Suprapubic skin (tissue), 4 donors: ENCODE measurements around the gene CALD1. TPM values are rescaled to one million over a fixed set of nuclear protein-coding genes. Genes with fewer than 3 reads are reported as not detected.

ENCODE experiments used
- DNase-seq, 2 donors: peaks; one replicate each; pipeline ENCODE4 v3.0.0-alpha.2; 2019; ENCODE audit warnings: low spot score in 2 of 2
- H3K27ac ChIP-seq: fragments of 200-600 bp; sonication (generic); one replicate; pipeline ENCODE4 v1.5.1; 2019
- H3K27me3 ChIP-seq: fragments of 200-600 bp; sonication (generic); one replicate; pipeline ENCODE4 v1.5.1; 2019
- H3K36me3 ChIP-seq: fragments of 200-600 bp; sonication (generic); one replicate; pipeline ENCODE4 v1.5.1; 2019
- H3K4me1 ChIP-seq: fragments of 200-600 bp; sonication (generic); one replicate; pipeline ENCODE4 v1.5.1; 2019
- H3K4me3 ChIP-seq: fragments of 200-600 bp; sonication (generic); one replicate; pipeline ENCODE4 v1.5.1; 2019; ENCODE audit warnings: mild to moderate bottlenecking
- H3K9me3 ChIP-seq: fragments of 200-600 bp; sonication (generic); one replicate; pipeline ENCODE4 v1.5.1; 2019
- CTCF ChIP-seq, 2 donors: fragments of 200-600 bp in 1 of 2; fragments of 450-650 bp in 1 of 2; sonication (generic) in 1 of 2; IDR thresholded peaks; one replicate each; pipeline ENCODE4 v1.5.1; 2016 to 2019; ENCODE audit warnings: antibody characterized with exemption in 2 of 2, mild to moderate bottlenecking in 1 of 2, moderate library complexity in 1 of 2
- EP300 ChIP-seq: sonication (generic); formaldehyde crosslinking; IDR thresholded peaks from one replicate; pipeline ENCODE4 v1.6.1; 2017; ENCODE audit warnings: antibody characterized with exemption
- POLR2A ChIP-seq, 2 donors: fragments of 450-650 bp; IDR thresholded peaks; one replicate each; pipeline ENCODE4 v1.6.1; 2017; ENCODE audit warnings: antibody characterized with exemption in 2 of 2, mild to moderate bottlenecking in 2 of 2, moderate library complexity in 2 of 2
- POLR2AphosphoS5 ChIP-seq, 3 donors: sonication (generic); formaldehyde crosslinking; IDR thresholded peaks; one replicate each; pipeline ENCODE4 v1.6.1; 2017; ENCODE audit warnings: antibody characterized with exemption in 3 of 3
- WGBS: methylation state at CpG from one replicate; pipeline ENCODE4 v1.1.5; 2018; 5-methylcytosine and 5-hydroxymethylcytosine counted together
- total RNA-seq, 4 donors: library from RNA; depleted of rRNA; stranded (reverse); fragments of >200 nt; gene quantifications; one replicate each; pipeline ENCODE4 v1.1.0, GENCODE V29; 2016

CALD1 gene
- total RNA-seq, 4 donors from 2014 or later, result 53.6 to 116 (median 83.2) TPM

GRCh38 chr7:134850066-134850465 is 70.6 kb downstream of the CALD1 start:
- Histone ChIP-seq H3K36me3 (peaks cover 4% of the 10 kb centered on the region), H3K27me3 (no peaks in the 10 kb centered on the region), H3K27ac (no peak overlapping the region), H3K4me1 (peaks cover 23% of the 10 kb centered on the region), H3K4me3 (no peak overlapping the region), H3K9me3 (no peaks in the 10 kb centered on the region)
- DNase-seq, result no peak
- WGBS, result 69% methylated on average over 2 of the region's 2 CpGs
- TF ChIP-seq EP300 (no peak), POLR2AphosphoS5 (IDR thresholded peaks at IDR 0.05) (no peak), POLR2A (IDR thresholded peaks at IDR 0.05) (no peak), CTCF (IDR thresholded peaks at IDR 0.05) (no peak)

- H3K27ac ChIP-seq, result no peak overlapping the region
- no peaks in the 10 kb centered on the region for H3K9me3 ChIP-seq
- no peak overlapping the region for H3K4me3 ChIP-seq
- TF ChIP-seq POLR2AphosphoS5 (IDR thresholded peaks at IDR 0.05), result no peak
- no peak for TF ChIP-seq EP300
- no peak for TF ChIP-seq CTCF (IDR thresholded peaks at IDR 0.05)
- no peak for TF ChIP-seq POLR2A (IDR thresholded peaks at IDR 0.05)
- H3K4me1 ChIP-seq, result peaks cover 30% of the 10 kb centered on the region
- peaks cover under 1% of the 10 kb centered on the region for H3K36me3 ChIP-seq
- DNase-seq, result no peak
- 82% methylated on average over 3 of the region's 3 CpGs for WGBS
- H3K27me3 ChIP-seq, result no peaks in the 10 kb centered on the region
Observed at GRCh38 chr7:134851141-134851540, 71.7 kb downstream of the CALD1 start.

- no peaks in the 10 kb centered on the region for H3K36me3 ChIP-seq
- no peak overlapping the region for H3K27ac ChIP-seq
- H3K27me3 ChIP-seq, result no peaks in the 10 kb centered on the region
- no peaks in the 10 kb centered on the region for H3K9me3 ChIP-seq
- no peak overlapping the region for H3K4me3 ChIP-seq
- 60% methylated on average over 2 of the region's 2 CpGs for WGBS
- no peak for DNase-seq
- no peak for TF ChIP-seq CTCF (IDR thresholded peaks at IDR 0.05)
- no peak for TF ChIP-seq POLR2AphosphoS5 (IDR thresholded peaks at IDR 0.05)
- TF ChIP-seq EP300, result no peak
- TF ChIP-seq POLR2A (IDR thresholded peaks at IDR 0.05), result no peak
- peaks cover 30% of the 10 kb centered on the region for H3K4me1 ChIP-seq
Observed at GRCh38 chr7:134852625-134853024, 73.2 kb downstream of the CALD1 start.

- 26% methylated on average over 3 of the region's 3 CpGs for WGBS
- H3K4me3 ChIP-seq, result no peak overlapping the region
- H3K36me3 ChIP-seq, result no peaks in the 10 kb centered on the region
- no peaks in the 10 kb centered on the region for H3K9me3 ChIP-seq
- TF ChIP-seq POLR2AphosphoS5 (IDR thresholded peaks at IDR 0.05) (no peak), CTCF (IDR thresholded peaks at IDR 0.05) (no peak), POLR2A (IDR thresholded peaks at IDR 0.05) (no peak), EP300 (no peak)
- H3K27me3 ChIP-seq, result no peaks in the 10 kb centered on the region
- peak overlapping the region; percentile 8 for H3K27ac ChIP-seq
- H3K4me1 ChIP-seq, result peaks cover 34% of the 10 kb centered on the region
- no peak for DNase-seq
Observed at GRCh38 chr7:134854816-134855215, 75.4 kb downstream of the CALD1 start.

- TF ChIP-seq CTCF (IDR thresholded peaks at IDR 0.05), result no peak
- TF ChIP-seq POLR2AphosphoS5 (IDR thresholded peaks at IDR 0.05), result no peak
- no peak for TF ChIP-seq POLR2A (IDR thresholded peaks at IDR 0.05)
- TF ChIP-seq EP300, result no peak
- DNase-seq, result no peak
- peaks cover 34% of the 10 kb centered on the region for H3K4me1 ChIP-seq
- no peaks in the 10 kb centered on the region for H3K9me3 ChIP-seq
- H3K27me3 ChIP-seq, result no peaks in the 10 kb centered on the region
- no peak overlapping the region for H3K4me3 ChIP-seq
- H3K27ac ChIP-seq, result peak overlapping the region; percentile 37
- no peaks in the 10 kb centered on the region for H3K36me3 ChIP-seq
- WGBS, result 19% methylated on average over 1 of the region's 1 CpG
Observed at GRCh38 chr7:134855442-134855841, 76.0 kb downstream of the CALD1 start.
